HCT116 (cell line): Measurements from ENCODE around the gene CLDN15. TPM values are rescaled to one million over a fixed set of nuclear protein-coding genes. Genes with fewer than 3 reads are reported as not detected.
"Not testable (repeated sequence)": the region's sequence is repeated elsewhere in the genome, so short reads cannot be mapped to it uniquely, and the experiment has no call there.

Source experiments
- ATAC-seq: fragments of 200-7000 bp; cut with Tn5 transposase; 2 replicates; pipeline ENCODE4 v1.9.1; 2020; ENCODE audit warnings: mild to moderate bottlenecking, moderate library complexity
- BruUV-seq: library from RNA; stranded (reverse); fragments of 400-500 nt; replicated peaks from 2 replicates; lab custom pipeline; 2021; lab: Mats Ljungman, UMichigan
- CTCF ChIA-PET: fragments of 300-600 bp; sonication (Branson Sonifier 250); formaldehyde crosslinking; loops from one replicate; lab custom pipeline; 2021; ENCODE audit warnings: antibody characterized with exemption; lab: Charles Lee
- POLR2A ChIA-PET: fragments of 300-600, 350-600 bp; sonication (Branson Sonifier 250); formaldehyde crosslinking; loops from one replicate; lab custom pipeline; 2021; ENCODE audit warnings: antibody characterized with exemption; lab: Charles Lee
- RAD21 ChIA-PET, 2 experiments: fragments of 300-600 bp; sonication (Branson Sonifier 250); formaldehyde crosslinking; loops; one replicate each; lab custom pipeline; 2023; ENCODE audit warnings: low total read pairs in 2 of 2; ENCODE audit not compliant: uncharacterized antibody in 2 of 2, unreplicated experiment in 2 of 2, low non-redundant PET in 1 of 2; lab: Charles Lee
- DNase-seq: peaks from one replicate; pipeline ENCODE4 v3.0.0-alpha.2; 2010; ENCODE audit warnings: low read depth, low spot score
- H2AFZ ChIP-seq: fragments of 200-600 bp; shearing (Covaris generic), sonication (generic); 2 replicates; pipeline ENCODE4 v1.6.1; 2017; ENCODE audit warnings: low read depth, mixed run types, mixed read lengths, antibody characterized with exemption, low read length; ENCODE audit not compliant: poor library complexity, severe bottlenecking
- H3K27ac ChIP-seq: 2 replicates; pipeline ENCODE4 v1.5.1; 2012; ENCODE audit warnings: low read depth, low read length
- H3K27me3 ChIP-seq: fragments of 200-600 bp; sonication (generic); 2 replicates; pipeline ENCODE4 v1.6.1; 2016; ENCODE audit warnings: mixed run types, low read length, mixed read lengths; ENCODE audit not compliant: insufficient read depth
- H3K36me3 ChIP-seq, 2 experiments: fragments of 200-500 bp in 1 of 2; fragments of 200-600 bp in 1 of 2; sonication (Bioruptor generic) in 1 of 2; sonication (generic) in 1 of 2; 2 replicates each; pipeline versions ENCODE4 v1.5.1 to v1.6.1; 2014 to 2016; ENCODE audit warnings: low read length in 2 of 2, inconsistent platforms in 1 of 2, mixed read lengths in 1 of 2, mixed run types in 1 of 2; ENCODE audit not compliant: insufficient read depth in 2 of 2, control insufficient read depth in 1 of 2
- H3K4me1 ChIP-seq, 2 experiments: fragments of 200-600 bp in 1 of 2; sonication (generic) in 1 of 2; 2 replicates each; pipeline versions ENCODE4 v1.5.1 to v1.6.1; 2012 to 2017; ENCODE audit warnings: low read length in 2 of 2, inconsistent platforms in 1 of 2, mild to moderate bottlenecking in 1 of 2, mixed read lengths in 1 of 2, mixed run types in 1 of 2, moderate library complexity in 1 of 2; ENCODE audit not compliant: insufficient read depth in 2 of 2, control insufficient read depth in 1 of 2
- H3K4me2 ChIP-seq: fragments of 200-600 bp; sonication (generic); 2 replicates; pipeline ENCODE4 v1.6.1; 2017; ENCODE audit warnings: mixed run types, low read length, mixed read lengths
- H3K4me3 ChIP-seq, 2 experiments: fragments of 200-600 bp in 1 of 2; sonication (generic) in 1 of 2; replicated peaks in 1 of 2; 2 replicates each; pipeline ENCODE4 v1.5.1; 2011 to 2016; ENCODE audit warnings: low read length in 2 of 2, control low read depth in 1 of 2, low read depth in 1 of 2, mild to moderate bottlenecking in 1 of 2, mixed read lengths in 1 of 2, mixed run types in 1 of 2
- H3K79me2 ChIP-seq: fragments of 200-600 bp; sonication (generic); 2 replicates; pipeline ENCODE4 v1.6.1; 2017; ENCODE audit warnings: mild to moderate bottlenecking, mixed run types, low read length, moderate library complexity, mixed read lengths; ENCODE audit not compliant: insufficient read depth
- H3K9ac ChIP-seq: fragments of 200-600 bp; sonication (generic); 2 replicates; pipeline ENCODE4 v1.6.1; 2016; ENCODE audit warnings: low read length, mixed read lengths
- H3K9me2 ChIP-seq: fragments of 200-600 bp; sonication (generic), shearing (Covaris generic); 2 replicates; pipeline ENCODE4 v1.6.1; 2017; ENCODE audit warnings: mixed run types, mild to moderate bottlenecking, moderate library complexity; ENCODE audit not compliant: insufficient read depth
- H3K9me3 ChIP-seq, 2 experiments: fragments of 200-500 bp in 1 of 2; fragments of 200-600 bp in 1 of 2; sonication (Bioruptor generic) in 1 of 2; sonication (generic) in 1 of 2; 2 replicates each; pipeline ENCODE4 v1.6.1; 2014 to 2017; ENCODE audit warnings: low read length in 2 of 2, mixed read lengths in 2 of 2, inconsistent platforms in 1 of 2, low read depth in 1 of 2, mild to moderate bottlenecking in 1 of 2, mixed run types in 1 of 2, moderate library complexity in 1 of 2; ENCODE audit not compliant: control insufficient read depth in 1 of 2, insufficient read depth in 1 of 2
- H4K20me1 ChIP-seq: fragments of 200-600 bp; sonication (generic), shearing (Covaris generic); 2 replicates; pipeline ENCODE4 v1.6.1; 2017; ENCODE audit warnings: mixed run types, mild to moderate bottlenecking, moderate library complexity; ENCODE audit not compliant: insufficient read depth
- FOSL1 ChIP-seq: IDR thresholded peaks from 2 replicates; pipeline ENCODE4 v1.6.1; 2012; ENCODE audit warnings: low read depth
- RAD21 ChIP-seq: IDR thresholded peaks from 2 replicates; pipeline ENCODE4 v1.6.1; 2012; ENCODE audit warnings: low read depth, mild to moderate bottlenecking
- TCF7L2 ChIP-seq: IDR thresholded peaks from 2 replicates; pipeline ENCODE4 v1.7.0; 2011; ENCODE audit warnings: borderline replicate concordance, inconsistent platforms; ENCODE audit not compliant: insufficient read depth, insufficient read length; ENCODE audit errors: extremely low read depth
- YY1 ChIP-seq: IDR thresholded peaks from 2 replicates; pipeline ENCODE4 v1.6.1; 2011; ENCODE audit warnings: low read length, low read depth, moderate library complexity, mild to moderate bottlenecking; ENCODE audit not compliant: insufficient replicate concordance; ENCODE audit errors: extremely low read depth
- ZBTB33 ChIP-seq: IDR thresholded peaks from 2 replicates; pipeline ENCODE4 v1.6.1; 2011; ENCODE audit warnings: mild to moderate bottlenecking, low read length, moderate library complexity; ENCODE audit not compliant: insufficient replicate concordance; ENCODE audit errors: extremely low read depth
- intact Hi-C: fragments of 100-400 bp; cut with micrococcal nuclease; formaldehyde crosslinking; loops from 2 replicates; pipeline ENCODE4 v1.10.0; 2022
- total RNA-seq: library from RNA; stranded (reverse); gene quantifications from one replicate; pipeline ENCODE4 v1.2.1, GENCODE V29; 2021; ENCODE audit not compliant: unreplicated experiment

CLDN15 gene
- total RNA-seq, 1 experiment from 2014 or later = 16.9 TPM

GRCh38 chr7:101205901-101206664 lies 31.5 kb downstream of the CLDN15 start:
- Histone ChIP-seq H3K9ac (no peak overlapping the region), H3K36me3 (peaks cover 2 to 8% of the 10 kb centered on the region in 2 experiments; a peak in 3 of 4 replicates), H2AFZ (no peak overlapping the region), H3K9me2 (no peaks in the 10 kb centered on the region), H3K9me3 (no peaks in the 10 kb centered on the region), H3K4me1 (peaks cover 0 to 1% of the 10 kb centered on the region in 2 experiments; a peak in 3 of 4 replicates), H3K27me3 (no peaks in the 10 kb centered on the region), H3K4me3 (no peak overlapping the region), H3K4me2 (no peak overlapping the region), H4K20me1 (no peaks in the 10 kb centered on the region), H3K79me2 (no peaks in the 10 kb centered on the region), H3K27ac (no peak overlapping the region)
- ChIA-PET RAD21 (no interaction called here), POLR2A (no interaction called here), CTCF (no interaction called here)
- no peak for DNase-seq
- no peak for ATAC-seq
- BruUV-seq = no TSS peak
- intact Hi-C loops = no loop called here
- no peak for TF ChIP-seq YY1
- TF ChIP-seq RAD21 = no peak
- no peak for TF ChIP-seq FOSL1
- TF ChIP-seq TCF7L2 = no peak
- TF ChIP-seq ZBTB33 = no peak

- H3K4me3 ChIP-seq, intact Hi-C loops, H3K9ac ChIP-seq, H3K27me3 ChIP-seq, H3K4me1 ChIP-seq, H3K36me3 ChIP-seq, BruUV-seq, H3K9me3 ChIP-seq, H2AFZ ChIP-seq, H3K27ac ChIP-seq, POLR2A ChIA-PET, H3K4me2 ChIP-seq, DNase-seq, H3K79me2 ChIP-seq, ATAC-seq, RAD21 ChIA-PET, H4K20me1 ChIP-seq, H3K9me2 ChIP-seq: not testable (repeated sequence)
- CTCF ChIA-PET = interaction anchor here (2.3 kb wide), 1 partner anchor 12 kb away, joined by 13 read pairs; no protein-coding TSS in a partner anchor
Observed at GRCh38 chr7:101203740-101204738, 33.6 kb downstream of the CLDN15 start.
